ENCODE results near the gene IL4R. TPM values are rescaled to one million over a fixed set of nuclear protein-coding genes. Genes with fewer than 3 reads are reported as not detected.

The IL4R gene
- total and polyA plus RNA-seq, 2 of the 13 experiments (the other 11 are each of a cell fraction or from before 2014, with no cell fraction given) = 15.9 to 49.6 TPM

DNA sequence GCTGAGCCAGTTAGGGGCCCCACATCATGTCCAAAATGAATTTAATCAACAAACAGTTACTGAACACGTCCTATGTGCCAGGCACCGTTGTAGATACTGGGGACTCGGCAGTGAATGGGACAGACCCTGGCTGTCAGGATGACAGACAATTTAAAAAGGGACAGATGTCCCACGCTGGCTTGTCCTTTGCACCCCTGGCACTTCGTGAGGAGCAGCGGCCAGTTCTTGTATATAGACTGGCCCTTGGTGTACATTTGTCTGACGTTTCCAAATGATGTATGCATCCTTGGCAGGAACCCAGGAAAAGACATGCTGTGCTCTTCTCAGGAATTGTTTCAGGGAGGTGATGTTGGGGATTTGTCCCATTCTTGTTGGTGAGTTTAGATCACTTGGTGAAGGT lies 21.1 kb downstream of the IL4R start:
- intact Hi-C loops (cut with micrococcal nuclease; ENCODE audit: unreplicated experiment) (no loop called here), in situ Hi-C loops (cut with HindIII; ENCODE audit: extremely low pct_ligation_motif_present, low pct_unique_long_range_greater_than_20kb) (no loop called here)
- WGBS (ENCODE audit: low lambda C conversion rate) = 96% methylated on average over 7 of the region's 7 CpGs
- Histone ChIP-seq H3K79me2 (ENCODE audit: insufficient read depth, low read length) (no peaks in the 10 kb centered on the region), H3K9ac (ENCODE audit: insufficient read depth, low read depth, low read length) (no peak overlapping the region), H3K4me3 (replicated peaks in 1 of 3; ENCODE audit: insufficient read depth in 1 of 3, low read depth in 2 of 3, low read length in 3 of 3) (no peak overlapping the region), H3K27ac (ENCODE audit: extremely low read length, insufficient read depth, low read length) (no peak overlapping the region), H4K20me1 (ENCODE audit: insufficient read depth, low read length) (no peaks in the 10 kb centered on the region), H3K9me3 (ENCODE audit: low read length) (no peaks in the 10 kb centered on the region), H3K36me3 (replicated peaks in 1 of 2; ENCODE audit: control insufficient read depth in 1 of 2, insufficient read depth in 2 of 2, low read length in 2 of 2) (peaks cover 23 to 34% of the 10 kb centered on the region in 2 experiments), H2AFZ (ENCODE audit: low read length) (no peak overlapping the region), H3K4me1 (ENCODE audit: insufficient read depth, low read length) (peaks cover 7% of the 10 kb centered on the region), H3K27me3 (ENCODE audit: control insufficient read depth in 1 of 2, insufficient read depth in 2 of 2, low read length in 2 of 2) (no peaks in the 10 kb centered on the region), H3K4me2 (ENCODE audit: low read depth, low read length) (no peak overlapping the region)
- CTCF ChIA-PET (ENCODE audit: low intra/inter-chr PET ratio, low total read pairs) = no interaction called here
- ATAC-seq (no peak), DNase-seq (ENCODE audit: low spot score) (no peak), FAIRE-seq (no peak)
- no TSS peak for BruUV-seq (replicated peaks)
- POLR2A ChIA-PET = no interaction called here
- TF ChIP-seq ZNF674 (CRISPR knock-in tag; IDR thresholded peaks at IDR 0.05; ENCODE audit: low read depth) = no peak
- no peak for TF ChIP-seq ZNF615 (CRISPR knock-in tag; IDR thresholded peaks at IDR 0.05; ENCODE audit: borderline replicate concordance)
- no peak for TF ChIP-seq ZNF570 (CRISPR knock-in tag; IDR thresholded peaks at IDR 0.05; ENCODE audit: borderline replicate concordance)
- TF ChIP-seq ZNF263 (CRISPR knock-in tag; IDR thresholded peaks at IDR 0.05) = no peak
- no peak for TF ChIP-seq NFYC (CRISPR knock-in tag; IDR thresholded peaks at IDR 0.05)
- TF ChIP-seq ZNF121 (CRISPR knock-in tag; IDR thresholded peaks at IDR 0.05) = no peak
- no peak for TF ChIP-seq MTF1 (CRISPR knock-in tag; IDR thresholded peaks at IDR 0.05)
- TF ChIP-seq ESRRA (CRISPR knock-in tag; IDR thresholded peaks at IDR 0.05; ENCODE audit: low read depth) = no peak
- no peak for TF ChIP-seq ZFX (CRISPR knock-in tag; IDR thresholded peaks at IDR 0.05; ENCODE audit: low read depth)
- TF ChIP-seq, protein P1, sequence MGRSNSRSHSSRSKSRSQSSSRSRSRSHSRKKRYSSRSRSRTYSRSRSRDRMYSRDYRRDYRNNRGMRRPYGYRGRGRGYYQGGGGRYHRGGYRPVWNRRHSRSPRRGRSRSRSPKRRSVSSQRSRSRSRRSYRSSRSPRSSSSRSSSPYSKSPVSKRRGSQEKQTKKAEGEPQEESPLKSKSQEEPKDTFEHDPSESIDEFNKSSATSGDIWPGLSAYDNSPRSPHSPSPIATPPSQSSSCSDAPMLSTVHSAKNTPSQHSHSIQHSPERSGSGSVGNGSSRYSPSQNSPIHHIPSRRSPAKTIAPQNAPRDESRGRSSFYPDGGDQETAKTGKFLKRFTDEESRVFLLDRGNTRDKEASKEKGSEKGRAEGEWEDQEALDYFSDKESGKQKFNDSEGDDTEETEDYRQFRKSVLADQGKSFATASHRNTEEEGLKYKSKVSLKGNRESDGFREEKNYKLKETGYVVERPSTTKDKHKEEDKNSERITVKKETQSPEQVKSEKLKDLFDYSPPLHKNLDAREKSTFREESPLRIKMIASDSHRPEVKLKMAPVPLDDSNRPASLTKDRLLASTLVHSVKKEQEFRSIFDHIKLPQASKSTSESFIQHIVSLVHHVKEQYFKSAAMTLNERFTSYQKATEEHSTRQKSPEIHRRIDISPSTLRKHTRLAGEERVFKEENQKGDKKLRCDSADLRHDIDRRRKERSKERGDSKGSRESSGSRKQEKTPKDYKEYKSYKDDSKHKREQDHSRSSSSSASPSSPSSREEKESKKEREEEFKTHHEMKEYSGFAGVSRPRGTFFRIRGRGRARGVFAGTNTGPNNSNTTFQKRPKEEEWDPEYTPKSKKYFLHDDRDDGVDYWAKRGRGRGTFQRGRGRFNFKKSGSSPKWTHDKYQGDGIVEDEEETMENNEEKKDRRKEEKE (IDR thresholded peaks at IDR 0.05) = no peak
- TF ChIP-seq ZNF761 (CRISPR knock-in tag; conservative IDR thresholded peaks at IDR 0.05) = no peak
- TF ChIP-seq, protein P2, sequence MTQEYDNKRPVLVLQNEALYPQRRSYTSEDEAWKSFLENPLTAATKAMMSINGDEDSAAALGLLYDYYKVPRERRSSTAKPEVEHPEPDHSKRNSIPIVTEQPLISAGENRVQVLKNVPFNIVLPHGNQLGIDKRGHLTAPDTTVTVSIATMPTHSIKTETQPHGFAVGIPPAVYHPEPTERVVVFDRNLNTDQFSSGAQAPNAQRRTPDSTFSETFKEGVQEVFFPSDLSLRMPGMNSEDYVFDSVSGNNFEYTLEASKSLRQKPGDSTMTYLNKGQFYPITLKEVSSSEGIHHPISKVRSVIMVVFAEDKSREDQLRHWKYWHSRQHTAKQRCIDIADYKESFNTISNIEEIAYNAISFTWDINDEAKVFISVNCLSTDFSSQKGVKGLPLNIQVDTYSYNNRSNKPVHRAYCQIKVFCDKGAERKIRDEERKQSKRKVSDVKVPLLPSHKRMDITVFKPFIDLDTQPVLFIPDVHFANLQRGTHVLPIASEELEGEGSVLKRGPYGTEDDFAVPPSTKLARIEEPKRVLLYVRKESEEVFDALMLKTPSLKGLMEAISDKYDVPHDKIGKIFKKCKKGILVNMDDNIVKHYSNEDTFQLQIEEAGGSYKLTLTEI (CRISPR knock-in tag; conservative IDR thresholded peaks at IDR 0.05) = no peak
- TF ChIP-seq AGO2 (optimal IDR thresholded peaks at IDR 0.05; ENCODE audit: low read depth, low read length) = no peak
- TF ChIP-seq TAF15 (IDR thresholded peaks at IDR 0.05; ENCODE audit: low read depth, low read length, poor library complexity, severe bottlenecking) = no peak
- no peak for TF ChIP-seq SAP130 (CRISPR knock-in tag; IDR thresholded peaks at IDR 0.05; ENCODE audit: low read depth)
- no peak for TF ChIP-seq YEATS2 (CRISPR knock-in tag; IDR thresholded peaks at IDR 0.05; ENCODE audit: borderline replicate concordance)
- TF ChIP-seq NFKBIZ (CRISPR knock-in tag; IDR thresholded peaks at IDR 0.05) = no peak

Data from HepG2 (cell line).